DMS114 treated with DMSO at 0.1 percent for 48 hours (cell line): ENCODE data around the gene PCLO.
"Not testable (repeated sequence)": the region's sequence is repeated elsewhere in the genome, so short reads cannot be mapped to it uniquely, and the experiment has no call there.

ENCODE experiments used
- DNase-seq: peaks from one replicate; lab custom pipeline; 2025; ENCODE audit not compliant: unreplicated experiment; lab: John Stamatoyannopoulos, UW

PCLO gene

DNA sequence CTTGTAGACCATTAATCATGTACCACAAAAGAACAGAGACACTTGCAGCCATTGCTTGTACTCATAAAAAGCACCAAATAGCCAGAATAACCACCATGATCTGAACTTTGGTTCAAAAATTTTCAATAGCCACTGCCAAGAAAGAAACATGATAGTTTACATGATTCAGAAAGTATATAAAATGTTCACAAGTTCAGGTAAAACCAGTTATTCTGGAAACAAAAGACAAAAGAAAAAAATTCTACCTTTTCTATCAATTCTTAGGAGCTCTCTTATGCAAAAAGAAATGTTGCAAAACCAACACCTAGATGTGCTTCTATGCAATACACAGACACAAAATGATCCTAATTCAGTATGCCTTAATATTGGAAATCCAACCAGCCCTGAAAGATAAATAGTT is 108.7 kb downstream of the PCLO start:
- no peak for DNase-seq

DNA sequence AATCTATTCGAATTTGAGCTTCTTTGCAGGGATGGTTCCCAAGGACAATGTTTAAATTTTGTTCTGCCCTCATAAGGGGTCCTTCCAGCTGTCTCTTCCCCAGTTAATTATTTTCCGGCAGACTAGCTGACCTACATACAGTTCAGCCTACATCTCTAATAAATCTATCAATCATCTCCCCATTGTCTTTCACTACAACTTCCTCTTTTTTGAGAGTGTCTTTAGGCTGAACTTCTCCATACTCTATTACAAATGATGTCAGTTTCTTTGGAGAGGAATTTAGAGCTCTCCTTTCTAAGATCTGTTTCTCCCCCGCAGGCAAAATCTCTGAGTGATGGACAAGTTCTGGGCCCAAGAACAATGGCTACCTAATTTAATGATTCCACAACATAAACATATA is 122.2 kb downstream of the PCLO start:
- DNase-seq, result no peak

DNA sequence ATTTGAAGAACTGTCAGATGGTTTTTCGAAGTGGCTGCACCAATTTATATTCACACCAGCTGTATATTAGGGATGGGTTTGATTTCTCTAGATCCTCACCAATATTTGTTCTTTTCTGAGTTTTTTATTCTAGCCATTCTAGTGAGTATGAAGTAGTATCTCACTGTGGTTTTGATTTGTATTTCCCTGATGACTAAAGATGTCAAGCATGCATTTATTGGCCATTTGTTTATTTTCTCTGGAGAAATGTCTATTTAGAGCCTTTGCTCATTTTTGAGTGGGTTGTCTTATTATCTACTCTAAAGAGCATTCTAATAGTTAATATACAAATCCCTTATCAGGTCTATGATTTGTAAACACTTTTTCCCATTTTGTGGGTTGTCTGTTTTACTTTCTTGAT is 123.9 kb downstream of the PCLO start:
- DNase-seq, result no peak

DNA sequence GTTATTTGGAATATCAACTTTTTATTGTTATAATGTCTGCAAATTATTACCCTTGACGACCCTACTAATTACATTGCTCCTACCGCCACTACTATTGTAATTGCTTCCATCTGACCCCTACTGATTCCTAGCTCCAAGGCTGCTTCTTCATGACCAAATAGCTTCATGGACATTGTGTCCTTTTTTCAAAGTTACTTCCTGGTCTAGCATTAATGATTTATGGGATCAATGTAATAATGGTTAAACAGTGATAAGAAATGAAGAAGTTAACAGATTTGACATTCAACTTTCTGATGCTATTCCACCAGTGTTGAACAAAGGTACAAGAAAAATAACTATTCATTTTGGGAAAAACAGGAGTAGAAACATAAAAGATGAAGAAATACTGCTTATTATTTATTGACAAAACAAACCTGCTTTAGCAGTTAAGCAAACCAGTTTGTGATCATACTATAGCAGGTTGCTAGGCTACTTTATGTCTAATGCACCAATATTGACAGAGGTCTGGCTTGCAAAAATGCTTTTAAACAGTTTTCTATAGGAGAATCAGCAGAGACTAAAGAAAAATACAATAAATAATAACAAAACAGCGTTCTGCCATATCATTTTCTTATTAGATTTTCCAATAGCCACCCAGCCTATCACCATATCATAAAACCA is 125.8 kb downstream of the PCLO start:
- DNase-seq, result no peak

DNA sequence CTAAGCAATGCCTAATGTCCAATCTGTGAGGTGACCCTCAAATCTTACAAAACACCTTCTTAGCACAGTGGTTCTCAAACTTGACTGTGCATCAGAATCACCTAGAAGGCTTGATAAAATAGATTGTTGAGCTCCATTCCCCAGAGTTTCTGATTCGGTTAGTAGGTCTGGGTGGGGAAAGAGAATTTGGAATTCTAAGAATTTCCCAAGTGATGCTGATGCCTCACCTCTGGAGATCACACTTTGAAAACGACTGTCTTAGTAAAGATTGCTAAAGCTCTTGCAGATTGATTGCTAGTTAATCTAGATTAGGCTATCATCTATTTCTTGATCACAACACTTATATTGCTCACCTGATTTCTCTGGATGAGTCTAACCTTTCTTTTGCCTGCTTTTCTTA is 126.6 kb downstream of the PCLO start:
- DNase-seq, result no peak

DNA sequence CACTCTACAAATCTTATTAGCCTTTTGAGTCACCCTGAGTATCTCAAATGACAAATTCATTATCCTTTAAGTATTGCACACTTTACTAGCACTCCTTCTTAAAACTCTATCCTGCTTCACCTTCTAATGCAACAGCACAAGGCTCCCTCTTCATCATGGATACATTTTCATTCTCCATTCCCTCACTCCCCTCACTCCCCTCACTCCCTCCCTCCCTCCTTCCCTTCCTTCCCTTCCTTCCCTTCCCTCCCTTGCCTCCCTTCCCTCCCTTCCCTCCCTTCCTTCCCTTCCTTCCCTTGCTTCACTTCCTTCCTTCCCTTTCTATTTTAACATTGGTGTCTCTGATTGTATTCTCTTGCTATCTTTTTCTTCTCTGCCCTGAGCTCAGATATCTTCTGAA is 130.5 kb downstream of the PCLO start:
- no peak for DNase-seq

DNA sequence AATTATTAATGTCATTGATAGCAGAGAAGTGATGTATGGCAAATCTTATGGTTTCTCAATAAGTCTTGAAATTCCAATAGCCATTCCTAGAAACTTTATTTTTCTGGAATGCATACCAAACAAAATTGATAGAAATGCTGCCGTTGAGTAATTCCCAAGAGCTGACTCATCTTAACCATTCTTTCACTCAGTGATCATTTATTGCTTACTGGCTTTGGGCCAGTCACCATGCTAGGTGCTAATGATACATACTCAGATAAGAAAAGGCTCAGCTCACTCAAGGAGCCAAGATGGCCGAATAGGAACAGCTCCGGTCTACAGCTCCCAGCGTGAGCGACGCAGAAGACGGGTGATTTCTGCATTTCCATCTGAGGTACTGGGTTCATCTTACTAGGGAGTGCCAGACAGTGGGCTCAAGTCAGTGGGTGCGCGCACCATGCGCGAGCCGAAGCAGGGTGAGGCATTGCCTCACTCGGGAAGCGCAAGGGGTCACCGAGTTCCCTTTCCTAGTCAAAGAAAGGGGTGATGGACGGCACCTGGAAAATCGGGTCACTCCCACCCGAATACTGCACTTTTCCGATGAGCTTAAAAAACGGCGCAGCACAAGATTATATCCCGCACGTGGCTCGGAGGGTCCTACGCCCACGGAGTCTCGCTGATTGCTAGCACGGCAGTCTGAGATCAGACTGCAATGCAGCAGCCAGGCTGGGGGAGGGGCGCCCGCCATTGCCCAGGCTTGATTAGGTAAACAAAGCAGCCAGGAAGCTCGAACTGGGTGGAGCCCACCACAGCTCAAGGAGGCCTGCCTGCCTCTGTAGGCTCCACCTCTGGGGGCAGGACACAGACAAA is 138.6 kb downstream of the PCLO start:
- not testable (repeated sequence) for DNase-seq

DNA sequence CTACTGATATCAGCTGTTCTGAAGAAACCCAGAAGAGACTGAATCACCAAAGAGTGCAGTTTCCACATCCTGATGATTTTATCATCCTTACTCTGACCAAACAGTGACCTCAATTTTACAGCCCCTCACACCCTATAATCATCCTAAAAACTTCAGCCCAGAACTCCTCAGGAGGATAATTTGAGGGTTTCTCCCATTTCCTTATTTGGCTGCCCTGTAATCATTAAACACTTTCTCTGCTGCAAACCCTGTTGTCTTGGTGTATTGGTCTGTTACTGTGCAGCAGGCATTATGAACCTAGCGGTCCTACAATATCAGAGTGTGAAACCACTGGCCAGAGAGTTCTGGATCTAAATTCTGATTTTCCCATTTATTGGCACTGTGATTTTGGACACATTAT is 141.7 kb downstream of the PCLO start:
- no peak for DNase-seq

DNA sequence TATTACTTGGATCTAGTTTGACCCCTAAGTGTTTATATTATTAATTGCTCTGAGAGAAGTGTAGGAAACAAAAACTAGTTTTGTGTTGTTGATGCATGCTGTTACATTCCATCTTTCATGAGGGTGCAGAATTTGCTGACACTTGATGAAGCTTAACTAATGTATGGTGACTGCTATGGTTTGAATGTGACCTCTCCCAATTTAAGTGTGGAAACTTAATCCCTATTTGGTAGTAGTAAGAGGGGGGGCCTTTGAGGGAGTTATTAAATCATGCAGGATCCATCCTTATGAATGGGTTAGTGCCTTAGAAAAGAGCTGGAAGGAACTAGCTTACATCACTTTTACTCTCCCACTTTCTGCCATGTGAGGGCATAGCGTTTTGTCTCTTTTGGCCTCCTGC is 142.5 kb downstream of the PCLO start:
- no peak for DNase-seq

DNA sequence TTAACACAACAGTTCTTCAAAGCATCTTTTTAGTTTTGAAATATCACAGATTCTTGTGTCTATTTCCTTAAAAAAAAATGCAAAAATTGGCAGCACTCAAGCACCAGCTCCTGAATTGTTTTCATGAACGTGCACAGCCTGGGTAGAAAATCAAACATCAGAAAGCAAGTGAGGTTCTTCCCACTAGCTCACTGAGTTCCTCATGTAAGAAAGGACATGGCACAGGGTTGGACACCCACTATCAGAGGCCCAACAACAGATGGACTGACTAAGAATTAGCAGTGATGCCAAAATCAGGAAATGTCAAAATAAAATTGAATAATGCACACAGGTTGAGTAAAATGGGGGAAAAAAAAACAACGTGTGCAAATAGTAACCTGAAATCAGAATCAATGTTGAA is 146.8 kb downstream of the PCLO start:
- DNase-seq, result no peak

DNA sequence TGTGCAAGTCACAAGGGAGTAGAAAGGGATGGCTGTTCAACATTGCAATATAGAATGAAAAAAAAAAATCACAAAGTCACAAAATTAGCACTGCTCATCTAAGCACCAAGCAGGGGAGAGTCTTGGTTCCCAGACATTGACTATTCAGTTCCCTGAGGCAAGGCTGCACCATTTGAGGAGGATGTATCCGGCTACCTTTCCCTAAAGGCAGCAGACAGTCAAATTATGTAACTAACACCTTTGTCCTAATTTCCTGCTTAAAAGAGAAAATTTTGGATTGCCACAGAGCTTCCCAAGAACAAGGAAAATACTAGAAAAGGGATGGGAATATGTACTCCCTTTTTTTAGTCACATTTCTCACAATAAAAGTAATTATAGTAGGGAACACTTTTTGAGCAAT is 148.1 kb downstream of the PCLO start:
- DNase-seq, result no peak

DNA sequence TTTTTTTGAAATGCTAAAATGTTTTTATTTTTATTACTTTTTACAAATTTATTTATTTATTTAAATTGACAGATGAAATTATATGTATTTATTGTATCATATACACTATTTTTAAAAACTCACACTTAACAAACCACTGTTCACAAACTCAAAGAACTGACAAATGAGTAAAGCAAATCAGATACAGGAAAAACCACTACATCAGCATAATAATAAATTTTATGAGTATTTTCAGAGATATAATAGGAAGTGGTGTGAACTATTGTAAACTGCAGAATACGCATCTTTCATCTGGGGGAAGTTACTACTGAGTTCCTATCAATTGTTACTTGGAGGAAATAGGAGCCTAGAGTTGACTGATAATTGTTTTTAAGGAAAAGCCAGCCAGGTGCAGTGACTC is 150.7 kb downstream of the PCLO start:
- DNase-seq, result no peak

DNA sequence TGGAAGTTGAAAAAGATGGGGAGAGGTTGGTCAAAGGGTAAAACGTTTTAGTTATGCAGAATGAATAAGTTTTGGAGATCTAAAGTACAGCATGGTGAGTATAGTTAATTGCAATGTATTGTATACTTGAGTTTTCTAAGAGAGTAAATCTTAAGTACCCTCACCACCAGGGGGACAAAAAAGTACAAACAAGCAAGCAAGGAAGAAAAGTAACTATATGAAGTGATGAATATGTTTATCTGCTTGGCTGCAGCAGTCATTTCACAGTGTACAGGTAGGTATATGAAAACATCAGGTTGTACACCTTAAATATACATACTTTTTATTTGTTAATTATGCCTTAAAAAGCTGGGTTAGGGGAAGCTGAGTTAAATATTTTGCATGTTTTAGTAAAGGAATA is 157.3 kb downstream of the PCLO start:
- peak; percentile 39 for DNase-seq

DNA sequence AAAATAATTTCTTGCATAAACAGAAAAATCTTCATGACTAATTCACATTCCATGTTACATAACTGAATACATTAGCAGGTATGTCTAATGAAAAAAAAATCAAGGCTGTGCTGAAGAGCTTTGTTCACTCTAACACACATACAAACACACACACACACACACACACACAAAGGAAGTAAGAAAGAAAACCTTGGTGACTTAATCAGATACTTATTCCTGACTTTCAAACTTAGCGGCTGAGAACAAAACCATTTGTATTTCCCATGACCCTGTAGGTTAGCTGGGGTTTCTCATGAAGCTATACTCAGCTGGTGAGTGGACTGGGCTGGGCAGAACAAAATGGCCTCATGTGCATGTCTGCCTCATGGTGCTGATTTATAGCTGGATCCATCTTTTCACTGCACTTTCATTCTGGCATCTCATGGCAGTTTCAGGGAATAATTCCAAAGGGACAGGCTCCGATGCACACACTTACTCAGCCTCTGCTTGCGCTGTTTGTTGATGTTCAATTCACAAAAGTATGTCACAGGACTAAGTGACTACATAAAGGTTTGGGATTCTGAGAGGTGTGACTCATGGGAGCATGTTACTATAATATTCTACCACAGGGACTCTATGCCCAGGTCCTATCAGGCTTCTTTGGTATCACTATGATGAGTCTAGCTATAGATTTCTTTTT is 161.2 kb downstream of the PCLO start:
- DNase-seq, result no peak

DNA sequence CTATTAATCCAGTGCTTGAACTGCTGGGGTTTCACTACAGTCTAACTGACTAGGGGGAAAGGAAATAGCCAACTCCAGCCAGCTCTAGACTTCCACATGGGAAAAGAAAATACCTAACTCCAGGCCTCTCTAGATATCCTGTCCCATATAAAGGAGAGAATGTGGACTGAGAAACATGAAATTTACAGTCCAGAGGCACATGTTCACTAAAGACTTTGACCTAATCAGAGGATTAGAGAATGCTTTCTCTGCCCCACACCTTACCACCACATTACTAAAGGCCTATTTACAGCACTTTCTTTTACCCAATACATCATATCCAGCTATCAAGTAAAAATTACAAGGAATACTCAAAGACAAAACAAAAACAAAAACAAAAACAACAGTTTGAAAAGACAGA is 164.2 kb downstream of the PCLO start:
- no peak for DNase-seq

DNA sequence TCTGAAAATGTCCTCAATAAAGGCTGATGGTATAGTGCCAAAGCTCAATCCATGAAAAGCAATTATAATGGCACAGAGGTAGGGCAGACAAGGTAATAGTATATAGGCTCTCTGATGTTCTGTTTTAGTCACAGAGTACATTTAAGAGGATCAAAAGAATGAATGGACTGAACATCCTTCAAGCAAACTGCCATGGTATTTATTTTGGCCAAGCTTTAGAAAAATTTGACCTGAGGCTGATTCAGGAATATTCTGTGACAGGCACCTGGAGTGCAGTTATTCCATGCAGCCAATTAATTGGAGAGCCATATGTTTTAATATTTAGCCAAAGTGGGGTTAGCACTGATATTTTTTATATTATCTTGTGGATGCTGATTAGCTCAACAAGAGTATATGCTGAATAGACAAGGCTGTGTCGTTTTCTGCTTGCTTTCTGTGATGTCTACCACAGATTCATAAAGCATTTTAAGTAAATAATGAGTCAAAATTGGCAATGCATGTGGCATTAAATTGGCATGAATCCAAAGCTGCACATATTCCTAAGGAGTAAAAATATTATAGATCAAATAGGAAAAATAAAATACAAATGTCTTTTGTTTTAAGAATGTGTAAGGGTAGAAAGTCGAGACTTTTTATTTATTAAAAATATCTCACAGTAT is 177.4 kb downstream of the PCLO start:
- no peak for DNase-seq

DNA sequence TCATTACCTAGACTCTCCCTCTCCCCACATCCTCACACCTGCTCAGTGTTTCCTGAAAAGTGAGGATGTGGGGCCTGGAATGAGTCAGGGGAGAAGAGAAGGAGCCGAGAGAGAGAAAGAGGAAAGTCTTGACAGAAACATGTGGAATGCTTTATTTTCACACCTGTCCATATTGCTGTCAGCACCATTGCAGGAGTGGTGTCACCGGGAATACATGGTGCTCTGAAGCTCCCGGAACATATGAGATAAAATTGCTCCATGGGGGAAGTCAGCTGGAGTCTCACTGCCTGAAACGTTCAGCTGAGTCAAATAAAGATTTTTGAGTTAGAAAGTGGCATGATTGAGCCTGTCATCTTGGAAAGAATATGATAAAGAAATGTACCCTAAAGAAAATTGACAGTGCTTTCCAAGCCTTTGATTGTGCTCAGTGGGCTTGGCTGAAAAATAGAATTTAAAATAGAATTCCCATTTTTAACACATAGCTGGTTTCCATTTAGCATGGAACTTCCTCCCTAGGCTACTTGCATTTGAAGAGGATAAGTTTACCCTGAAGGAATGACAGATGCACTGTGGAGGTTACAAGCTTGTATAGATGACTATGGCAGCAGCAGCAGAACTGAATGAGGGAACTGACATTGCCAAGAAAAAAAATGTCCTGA is 182.4 kb downstream of the PCLO start:
- DNase-seq, result no peak

DNA sequence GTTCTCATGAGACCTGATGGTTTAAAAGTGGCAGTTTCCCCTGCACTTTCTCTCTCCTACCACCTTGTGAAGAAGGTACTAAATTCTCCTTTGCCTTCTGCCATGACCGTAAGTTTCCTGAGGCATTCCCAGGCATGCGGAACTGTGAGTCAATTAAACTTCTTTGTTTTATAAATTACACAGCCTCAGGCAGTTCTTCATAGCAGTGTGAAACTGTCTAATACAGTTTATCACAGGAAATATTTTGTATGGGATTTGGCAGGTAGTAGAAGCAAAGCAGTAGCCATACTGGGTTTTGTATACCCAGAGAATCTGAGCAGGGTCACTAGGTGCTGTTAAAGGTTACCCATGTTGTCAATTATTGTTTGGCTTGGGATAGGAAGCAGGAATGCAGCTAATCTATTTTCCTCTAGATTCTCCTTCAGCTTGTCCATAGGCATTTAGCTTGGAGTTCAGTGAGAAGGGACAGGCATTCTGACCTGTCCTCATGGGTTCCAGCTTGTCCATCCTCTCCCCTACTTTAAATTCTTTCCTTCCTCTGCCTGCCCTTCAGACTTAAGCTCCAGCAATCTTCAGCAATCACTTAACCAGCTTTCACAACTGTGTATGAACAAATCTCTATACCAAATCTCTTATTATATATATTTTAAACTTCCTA is 186.7 kb downstream of the PCLO start:
- DNase-seq, result no peak

DNA sequence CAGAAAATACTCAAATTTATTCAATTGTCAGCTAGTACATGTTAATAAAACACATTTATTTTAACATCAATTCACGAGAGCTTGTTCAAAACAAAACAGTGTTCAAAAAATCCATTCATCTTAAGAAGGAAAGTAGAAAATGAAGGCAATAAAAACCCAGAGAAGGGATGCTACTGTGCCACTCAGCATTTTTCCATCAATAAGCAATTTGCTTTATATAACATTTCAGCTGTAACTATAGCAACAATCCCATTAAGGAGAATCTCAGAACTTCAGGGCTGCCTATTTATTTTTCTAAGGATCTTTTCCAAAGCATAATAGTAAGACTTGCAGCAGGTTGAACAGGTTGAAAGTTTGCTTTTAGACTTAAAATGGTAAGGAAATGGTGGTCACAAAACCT is 190.5 kb downstream of the PCLO start:
- no peak for DNase-seq
